Activated T-helper 9 cell treated with anti-CD3 and anti-CD28 coated beads, Interleukin-2, amount 50 U/mL, for 16 hours (primary cell): ENCODE results near the gene EML4.

Source experiments
- DNase-seq: peaks from one replicate; pipeline ENCODE4 v3.0.0-alpha.2; 2020; ENCODE audit warnings: low read depth

The EML4 gene

GRCh38 chr2:42300527-42300926, 131.4 kb downstream of the EML4 start:
- DNase-seq, result no peak

GRCh38 chr2:42303252-42303651, 134.1 kb downstream of the EML4 start:
- no peak for DNase-seq

- DNase-seq, result no peak
Measured at GRCh38 chr2:42304059-42304713, 135.0 kb downstream of the EML4 start.

- DNase-seq, result no peak
Measured at GRCh38 chr2:42307180-42307579, 138.0 kb downstream of the EML4 start.

GRCh38 chr2:42309366-42309765, 140.2 kb downstream of the EML4 start:
- DNase-seq, result no peak

GRCh38 chr2:42310007-42310515, 140.9 kb downstream of the EML4 start:
- no peak for DNase-seq

- no peak for DNase-seq
Measured at GRCh38 chr2:42312106-42312505, 143.0 kb downstream of the EML4 start.

- DNase-seq, result no peak
Measured at GRCh38 chr2:42314892-42315468, 145.8 kb downstream of the EML4 start.

GRCh38 chr2:42315844-42316470, 146.8 kb downstream of the EML4 start:
- no peak for DNase-seq

GRCh38 chr2:42316910-42317309, 147.8 kb downstream of the EML4 start:
- DNase-seq, result no peak

GRCh38 chr2:42317486-42317885, 148.3 kb downstream of the EML4 start:
- no peak for DNase-seq

GRCh38 chr2:42317945-42318344, 148.8 kb downstream of the EML4 start:
- no peak for DNase-seq

GRCh38 chr2:42319265-42319664, 150.1 kb downstream of the EML4 start:
- DNase-seq, result no peak

- DNase-seq, result no peak
Measured at GRCh38 chr2:42321452-42322064, 152.4 kb downstream of the EML4 start.

GRCh38 chr2:42324244-42324643, 155.1 kb downstream of the EML4 start:
- DNase-seq, result no peak

- no peak for DNase-seq
Measured at GRCh38 chr2:42324949-42325348, 155.8 kb downstream of the EML4 start.

GRCh38 chr2:42325609-42326008, 156.5 kb downstream of the EML4 start:
- DNase-seq, result no peak

- DNase-seq, result no peak
Measured at GRCh38 chr2:42327125-42327524, 158.0 kb downstream of the EML4 start.

GRCh38 chr2:42328148-42328833, 159.1 kb downstream of the EML4 start:
- no peak for DNase-seq

- no peak for DNase-seq
Measured at GRCh38 chr2:42328923-42329322, 159.8 kb downstream of the EML4 start.

- DNase-seq, result no peak
Measured at GRCh38 chr2:42329736-42330135, 160.6 kb downstream of the EML4 start.

GRCh38 chr2:42331569-42332284, 162.6 kb downstream of the EML4 start:
- no peak for DNase-seq
